ENCODE data around the gene CEP78.
"Not testable (repeated sequence)": the region's sequence is repeated elsewhere in the genome, so short reads cannot be mapped to it uniquely, and the experiment has no call there.

Gene CEP78

DNA sequence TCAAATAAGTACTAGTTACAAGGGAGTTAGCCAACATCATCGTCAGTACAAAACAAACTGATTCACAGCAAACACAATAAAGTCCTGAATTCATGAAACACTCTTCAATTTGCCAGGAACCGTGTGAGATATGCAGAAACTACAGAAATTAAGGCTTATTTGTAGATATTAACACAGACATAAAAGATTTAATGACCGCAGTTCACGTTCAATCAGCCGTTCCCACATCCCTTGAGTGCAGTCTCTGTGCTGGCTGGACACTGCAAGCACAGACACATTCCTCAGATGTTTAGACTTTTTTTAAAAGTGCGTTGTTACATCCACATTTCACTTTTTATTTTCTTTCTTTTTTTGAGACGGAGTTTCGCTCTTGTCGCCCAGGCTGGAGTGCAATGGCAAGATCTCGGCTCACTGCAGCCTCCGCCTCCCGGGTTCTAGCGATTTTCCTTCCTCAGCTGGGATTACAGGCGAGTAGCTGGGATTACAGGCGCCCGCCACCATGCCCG is 566 bp upstream of the CEP78 start:
- no peak for FAIRE-seq
- no peak for DNase-seq (ENCODE audit: low spot score)

DNA sequence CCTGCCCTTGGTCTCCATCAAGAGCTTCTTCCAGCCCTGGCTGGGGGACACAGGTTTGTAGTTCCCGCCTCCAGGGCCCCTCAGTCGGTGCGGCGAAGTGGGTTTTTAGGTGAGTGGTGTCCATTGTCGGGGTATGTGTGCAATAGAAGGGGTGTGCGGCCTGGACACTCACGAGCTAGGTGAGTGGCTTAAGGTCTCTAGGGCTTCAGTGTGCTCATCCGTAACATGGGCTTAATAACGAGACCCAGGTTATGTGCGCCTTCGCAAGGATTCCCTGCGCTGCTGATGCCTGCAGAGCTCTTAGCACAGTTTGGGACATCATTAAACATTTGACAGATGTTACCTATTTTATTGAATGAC is 656 bp downstream of the CEP78 start:
- DNase-seq (ENCODE audit: low spot score) (peak; percentile 27), FAIRE-seq (no peak)

DNA sequence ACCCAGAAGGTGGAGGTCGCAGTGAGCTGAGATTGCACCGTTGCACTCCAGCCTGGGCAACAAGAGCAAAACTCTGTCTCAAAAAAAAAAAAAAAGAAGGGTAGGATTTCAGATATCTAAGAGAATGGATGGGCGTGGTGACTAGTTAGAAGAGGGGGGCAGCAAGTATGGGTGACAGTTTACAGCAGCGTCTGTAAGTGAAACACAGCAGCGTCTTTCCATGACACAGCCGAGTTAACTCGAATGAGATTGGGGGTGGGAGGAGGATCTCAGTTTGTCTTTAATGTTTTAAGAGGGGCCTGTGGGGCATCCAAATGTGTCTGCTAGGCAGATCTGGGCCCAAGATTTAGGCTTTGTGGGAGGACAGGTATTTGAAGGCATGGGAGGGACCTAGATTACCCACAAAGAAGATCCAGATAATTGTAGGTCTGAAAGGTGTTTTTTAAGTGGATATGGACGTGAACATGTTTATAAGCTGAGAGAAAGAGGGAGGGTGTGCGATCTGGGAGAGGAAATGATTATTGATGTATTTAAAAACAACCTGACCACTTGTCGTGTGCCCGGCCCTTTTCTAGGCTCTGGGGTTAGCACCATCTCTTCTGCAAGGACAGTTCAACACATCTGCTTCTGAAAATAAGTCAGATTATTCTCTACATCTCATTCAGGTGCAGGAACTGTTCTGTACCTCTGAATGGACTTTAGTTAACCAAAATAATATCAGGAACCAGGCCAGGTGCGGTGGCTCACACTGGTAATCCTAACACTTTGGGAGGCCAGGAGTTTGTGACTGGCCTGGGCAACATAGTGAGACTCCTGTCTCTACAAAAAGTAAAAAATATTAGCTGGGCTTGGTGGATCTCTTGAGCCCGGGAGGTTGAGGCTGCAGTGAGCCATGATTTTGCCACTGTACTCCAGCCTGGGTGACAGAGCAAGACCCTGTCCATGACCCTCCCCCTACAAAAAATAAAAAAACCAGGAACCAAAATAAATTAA is 2.5 kb downstream of the CEP78 start:
- FAIRE-seq, result no peak

DNA sequence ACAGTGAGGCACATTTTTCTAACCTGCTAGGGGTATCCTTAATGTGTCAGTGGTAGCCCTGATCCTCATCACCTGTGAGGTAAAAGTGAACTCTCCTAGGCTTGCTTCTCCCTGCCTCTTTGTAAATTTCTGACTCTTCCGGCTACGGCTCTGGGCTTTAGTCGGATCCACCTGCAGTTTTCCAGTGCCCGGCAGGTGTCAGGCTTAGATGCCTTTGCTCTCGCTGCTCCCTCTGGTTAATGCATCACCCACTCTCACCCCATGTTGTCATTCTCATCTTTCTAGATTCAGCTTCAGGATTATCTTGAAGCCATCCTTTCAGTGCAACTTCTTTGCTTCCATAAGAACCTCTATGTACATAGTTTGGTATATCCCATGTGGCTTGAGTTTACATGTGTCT is 3.6 kb downstream of the CEP78 start:
- FAIRE-seq, result no peak
- peak; percentile 16 for DNase-seq (ENCODE audit: low spot score)

More for the DNA sequence above, 2.5 kb downstream of the CEP78 start:
- no peak for DNase-seq (ENCODE audit: low spot score)

DNA sequence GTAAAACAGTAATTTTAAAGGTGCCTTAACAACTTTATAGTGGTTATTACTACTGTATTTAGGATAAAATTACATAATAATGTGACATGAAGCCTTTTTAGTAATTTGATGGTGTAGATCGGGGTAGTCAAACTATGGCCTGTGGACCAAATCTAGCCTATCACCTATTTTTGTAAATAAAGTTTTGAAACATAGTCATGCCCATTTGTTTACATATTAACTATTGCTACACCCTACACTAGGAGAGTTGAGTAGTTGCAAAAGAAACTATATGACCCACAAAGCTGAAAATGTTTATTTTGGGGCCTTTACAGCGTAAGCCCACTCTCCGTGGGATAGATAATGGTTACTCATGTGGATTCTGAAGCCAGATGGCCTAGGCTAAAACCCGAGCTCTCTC is 6.2 kb downstream of the CEP78 start:
- DNase-seq (ENCODE audit: low spot score) (no peak), FAIRE-seq (no peak)

DNA sequence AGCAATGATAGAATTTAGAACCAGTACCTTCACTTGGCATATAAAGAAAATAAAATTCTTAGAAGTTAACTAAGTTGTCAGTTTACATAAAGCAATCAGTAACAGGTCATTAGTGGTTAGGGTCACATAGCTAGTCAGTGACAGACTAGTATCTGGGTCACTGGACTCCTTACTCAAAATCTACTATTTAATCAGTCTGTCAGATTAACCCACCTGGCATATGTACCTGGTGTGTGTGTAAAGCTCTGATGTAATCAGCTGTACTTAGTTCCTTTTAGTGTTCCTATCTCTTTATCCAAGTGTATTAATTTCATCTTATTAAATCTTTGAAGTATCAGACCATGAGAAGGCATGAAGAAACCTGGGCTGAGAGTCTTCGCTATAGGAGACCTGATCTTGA is 7.3 kb downstream of the CEP78 start:
- DNase-seq (ENCODE audit: low spot score) (no peak), FAIRE-seq (no peak)

DNA sequence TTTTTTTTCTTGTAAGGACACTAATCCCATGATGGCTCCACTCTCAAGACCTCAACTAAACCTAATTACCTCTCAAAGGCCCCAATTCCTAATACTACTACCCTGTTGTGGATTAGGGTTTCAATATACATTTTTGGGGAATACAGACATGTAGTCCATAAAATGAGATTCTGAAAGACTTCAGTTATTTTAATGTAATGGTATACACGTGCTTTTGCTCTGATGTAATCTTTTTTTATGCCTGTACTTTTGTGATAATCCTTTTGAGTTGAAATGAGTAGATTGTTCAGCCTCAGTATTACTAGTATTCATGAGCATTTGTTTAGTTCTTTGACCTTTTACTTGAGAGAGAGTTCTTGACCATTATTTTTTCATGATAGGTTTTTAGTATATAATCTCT is 9.5 kb downstream of the CEP78 start:
- no peak for FAIRE-seq
- no peak for DNase-seq (ENCODE audit: low spot score)

DNA sequence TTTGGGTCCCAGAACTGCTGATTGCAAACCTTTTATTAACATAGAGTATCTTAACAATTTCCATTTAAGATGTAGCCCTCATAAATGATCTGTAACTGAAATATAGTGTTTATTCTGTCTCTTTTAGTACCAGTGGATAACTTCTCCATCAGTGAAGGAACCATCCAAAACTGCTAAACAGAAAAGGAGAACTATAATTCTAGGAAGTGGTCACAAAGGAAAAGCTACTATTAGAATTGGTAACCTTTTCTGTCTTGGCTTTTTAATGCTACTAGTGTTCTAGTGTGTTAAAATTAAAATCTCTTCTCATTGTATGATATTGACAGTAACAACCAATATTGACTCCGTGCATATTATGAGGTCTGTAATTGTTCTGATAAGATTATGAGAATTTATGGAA is 12.8 kb downstream of the CEP78 start:
- DNase-seq (ENCODE audit: low spot score), result no peak
- FAIRE-seq, result no peak

DNA sequence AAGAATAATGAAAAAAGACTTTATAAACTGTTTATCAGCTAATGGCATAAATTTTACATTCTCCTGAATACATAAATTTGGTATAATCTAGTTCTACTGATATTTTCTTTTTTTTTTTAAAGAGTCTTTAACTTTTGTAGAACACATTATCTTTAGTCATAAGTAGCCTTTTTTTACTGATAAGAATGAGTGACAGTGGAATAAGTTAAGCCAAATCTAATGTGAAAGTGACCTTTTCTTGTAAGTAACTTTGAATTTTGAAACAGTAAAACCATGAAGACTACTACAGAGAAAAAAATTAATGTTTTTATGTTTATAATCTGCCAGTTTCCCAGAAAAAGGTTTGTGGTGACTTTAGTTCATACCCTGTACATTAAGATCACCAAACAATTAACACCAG is 13.7 kb downstream of the CEP78 start:
- no peak for FAIRE-seq
- no peak for DNase-seq (ENCODE audit: low spot score)

DNA sequence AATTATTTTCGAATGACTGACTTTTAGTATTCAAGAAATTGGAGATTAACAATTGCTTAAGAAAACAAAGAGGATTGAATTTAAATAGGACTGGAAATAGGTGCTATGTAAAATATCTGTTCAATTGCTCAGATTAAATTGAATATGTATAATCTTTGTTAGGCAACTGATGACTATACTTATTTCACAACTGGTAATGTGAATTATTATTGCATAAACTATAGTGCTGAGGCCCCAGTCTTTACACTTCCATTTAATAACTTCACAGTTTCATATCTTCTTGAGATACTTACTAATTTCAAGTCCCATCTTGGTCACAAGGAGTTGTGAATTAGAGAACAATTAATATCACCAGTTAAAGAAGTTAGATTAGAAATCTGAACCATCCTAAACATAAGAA is 16.7 kb downstream of the CEP78 start:
- FAIRE-seq, result no peak

DNA sequence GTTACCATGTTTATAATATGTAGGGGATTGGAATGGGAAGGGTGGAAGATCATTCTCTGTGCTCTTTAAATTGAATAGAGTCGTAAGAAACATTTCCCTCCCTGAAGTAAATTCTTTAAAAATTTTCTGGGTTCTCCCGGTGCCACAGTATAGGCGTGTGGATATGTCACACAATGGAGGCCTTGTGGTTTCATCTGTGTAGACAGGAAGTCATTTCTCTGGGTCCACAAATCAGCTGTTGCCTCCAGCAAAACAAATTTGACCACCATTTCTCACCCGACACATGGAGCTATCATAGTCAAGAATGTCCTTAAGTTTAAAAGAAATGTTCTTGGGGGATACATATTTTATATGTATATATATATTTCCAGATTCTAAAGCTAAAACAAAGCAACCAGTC is 17.4 kb downstream of the CEP78 start:
- FAIRE-seq (no peak), DNase-seq (ENCODE audit: low spot score) (no peak)

More for the DNA sequence above, 16.7 kb downstream of the CEP78 start:
- DNase-seq (ENCODE audit: low spot score), result no peak

DNA sequence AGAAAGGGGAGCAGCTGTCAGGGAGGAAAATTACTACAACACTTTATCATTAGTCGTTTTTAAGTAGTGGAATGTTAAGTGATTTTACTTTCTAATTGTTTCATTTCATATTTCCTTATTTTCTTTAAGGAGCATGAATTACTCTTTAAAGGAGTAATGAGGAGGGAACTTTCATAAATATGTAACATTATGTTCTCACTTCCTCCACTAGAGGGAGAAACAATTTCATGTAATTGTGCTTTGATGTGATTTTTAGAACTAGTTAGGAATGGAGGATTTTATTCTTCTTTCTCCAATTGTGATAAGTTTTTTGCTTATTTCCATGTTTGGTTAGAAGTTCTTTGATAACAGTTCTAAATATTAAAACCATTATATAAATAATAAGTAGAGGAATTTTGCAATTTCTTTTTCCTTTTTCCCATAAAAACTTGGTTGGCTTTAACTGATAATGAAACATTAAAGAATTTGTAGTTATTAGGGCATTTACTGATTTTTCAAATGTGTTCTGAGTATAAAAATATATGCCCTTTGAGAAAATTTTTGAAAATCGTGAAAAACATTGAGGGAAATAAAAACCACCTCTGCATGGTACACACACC is 25.6 kb downstream of the CEP78 start:
- no peak for FAIRE-seq
- DNase-seq (ENCODE audit: low spot score), result no peak

DNA sequence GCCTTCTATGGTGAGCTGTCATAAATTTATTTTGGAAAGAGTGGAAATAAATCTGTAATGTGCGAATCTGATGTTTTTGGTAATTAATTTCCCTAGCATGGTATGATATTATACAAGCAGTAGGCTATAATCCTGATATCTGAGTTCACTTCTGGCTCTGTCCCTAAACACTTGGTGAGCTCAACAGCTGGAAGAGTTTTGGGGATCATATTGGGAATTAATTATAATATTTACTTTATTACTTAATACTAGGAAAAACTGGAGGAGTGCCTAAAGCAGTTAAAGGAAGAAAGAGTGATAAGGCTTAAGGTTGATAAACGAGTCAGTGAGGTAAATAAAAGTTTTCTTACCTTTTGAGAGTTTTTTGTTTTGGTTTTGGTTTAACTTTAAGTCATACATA is 26.8 kb downstream of the CEP78 start:
- no peak for DNase-seq (ENCODE audit: low spot score)
- FAIRE-seq, result no peak

DNA sequence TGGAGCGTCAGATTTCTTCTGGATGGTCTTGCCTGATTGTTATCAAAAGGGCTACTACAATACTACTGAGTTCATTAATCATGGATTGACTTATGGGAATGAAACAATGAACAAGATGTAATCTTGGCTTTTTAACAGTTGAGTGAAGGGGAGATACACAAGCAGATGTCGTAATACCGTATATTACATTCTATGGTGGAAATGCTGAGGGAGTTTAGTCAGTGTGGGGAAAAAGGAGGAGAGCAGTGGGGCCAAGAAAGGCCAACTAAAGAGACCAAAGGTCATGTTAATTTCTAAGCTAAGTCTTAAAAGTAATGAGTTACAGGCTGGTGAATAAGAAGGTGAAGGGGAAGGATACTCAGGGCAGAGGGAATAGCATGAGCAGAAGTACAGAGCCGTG is 32.0 kb downstream of the CEP78 start:
- FAIRE-seq, result no peak
- DNase-seq (ENCODE audit: low spot score), result no peak

DNA sequence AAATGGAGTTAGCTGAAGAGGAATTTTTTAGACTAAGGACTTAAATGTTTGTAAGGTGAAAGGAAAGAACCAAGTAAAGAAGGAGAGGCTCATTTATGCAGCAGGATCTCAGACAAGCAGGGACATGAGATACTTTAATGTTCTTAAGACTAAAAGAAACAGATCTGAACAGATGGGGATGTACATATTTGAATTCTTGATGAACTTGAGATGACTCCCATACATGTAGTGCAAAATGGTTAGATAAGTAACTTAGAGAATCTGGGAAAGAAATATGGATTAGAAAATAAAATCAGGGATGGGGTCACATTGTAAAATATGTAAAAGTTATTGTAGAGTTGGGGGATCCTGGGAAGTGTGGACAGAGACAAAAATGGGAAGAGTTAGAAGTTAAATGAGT is 33.9 kb downstream of the CEP78 start:
- no peak for DNase-seq (ENCODE audit: low spot score)
- no peak for FAIRE-seq

DNA sequence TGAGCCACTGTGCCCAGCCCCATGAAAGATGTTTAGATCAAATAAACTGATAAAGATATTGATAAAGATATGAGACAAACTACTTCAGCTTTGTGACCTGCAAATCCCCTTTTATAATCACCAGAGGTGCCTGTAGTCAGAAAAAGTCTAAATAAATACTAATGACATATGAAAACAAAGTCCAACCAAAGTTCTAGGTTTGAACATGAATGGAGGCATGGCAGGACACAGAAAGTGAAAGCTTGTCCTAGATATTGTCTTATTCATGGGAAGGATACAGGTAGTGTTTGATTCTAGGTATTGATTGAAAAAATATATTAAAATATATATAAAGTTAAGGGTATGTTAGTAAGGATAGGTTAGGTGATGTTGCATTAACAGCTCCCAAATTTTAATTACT is 36.4 kb downstream of the CEP78 start:
- FAIRE-seq (no peak), DNase-seq (ENCODE audit: low spot score) (no peak)

DNA sequence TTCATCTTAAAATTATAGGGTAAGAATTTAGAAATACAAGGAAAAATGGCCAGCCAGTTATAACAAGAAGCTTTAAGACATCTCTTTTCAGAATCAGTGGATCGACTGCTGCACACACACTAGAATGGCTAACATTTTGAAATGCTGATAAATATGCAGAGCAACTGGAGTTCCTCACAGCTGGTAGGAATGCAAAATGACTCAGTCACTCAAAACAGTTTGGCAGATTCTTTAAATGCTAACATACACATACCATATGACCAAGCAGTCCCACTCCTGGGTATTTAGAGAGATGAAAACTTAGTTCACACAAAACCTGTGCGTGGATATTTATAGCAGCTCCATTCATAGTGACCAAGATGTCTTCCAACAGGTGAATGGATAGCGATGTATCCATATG is 37.9 kb downstream of the CEP78 start:
- no peak for FAIRE-seq
- no peak for DNase-seq (ENCODE audit: low spot score)

DNA sequence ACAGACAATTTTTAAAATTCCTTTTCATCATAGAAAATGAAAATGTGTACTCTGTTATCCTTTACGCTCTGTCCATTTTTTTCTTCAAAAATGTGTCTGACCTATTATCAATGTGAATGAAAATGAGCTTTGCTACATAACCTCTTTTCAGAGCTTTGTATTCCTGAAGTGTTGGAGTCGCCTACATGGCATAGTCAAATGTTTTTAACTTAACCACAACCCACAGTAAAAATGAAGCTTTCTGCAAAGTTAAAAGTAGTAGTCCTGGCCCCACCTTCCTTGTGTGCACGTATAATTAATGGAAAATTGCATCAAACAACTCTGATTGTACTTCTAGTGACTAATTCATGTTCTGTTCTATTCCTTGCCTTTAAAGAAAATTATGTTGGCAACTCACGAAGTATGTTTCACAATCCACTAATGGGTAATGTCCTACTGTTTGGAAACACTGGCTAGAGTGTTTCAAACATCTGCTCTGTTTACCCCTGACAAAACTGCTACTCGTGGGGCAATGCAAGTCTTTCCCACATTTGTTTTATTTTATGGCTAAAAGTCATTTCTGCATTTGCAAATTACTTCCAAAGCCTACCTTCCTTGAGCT is 42.4 kb downstream of the CEP78 start:
- FAIRE-seq (no peak), DNase-seq (ENCODE audit: low spot score) (no peak)

DNA sequence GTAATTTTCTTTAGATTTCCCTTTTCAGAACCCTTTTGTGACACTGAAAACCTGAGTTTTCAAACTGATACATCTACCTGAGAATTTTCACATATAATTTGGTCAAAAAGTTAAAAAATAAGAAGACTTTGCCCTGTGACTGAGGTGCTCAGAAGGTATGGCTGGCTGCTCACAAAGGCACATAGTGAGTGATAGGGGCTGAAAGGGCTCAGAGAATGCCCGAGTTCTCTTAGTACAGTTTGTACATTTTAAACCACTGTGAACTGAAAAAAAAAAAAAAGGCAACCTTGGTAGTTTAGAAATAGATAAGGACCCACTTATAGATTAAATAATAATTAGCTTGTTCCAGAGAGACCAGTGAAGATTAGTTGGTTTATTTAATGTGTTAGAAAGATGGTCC is 42.9 kb downstream of the CEP78 start:
- no peak for FAIRE-seq
- no peak for DNase-seq (ENCODE audit: low spot score)

DNA sequence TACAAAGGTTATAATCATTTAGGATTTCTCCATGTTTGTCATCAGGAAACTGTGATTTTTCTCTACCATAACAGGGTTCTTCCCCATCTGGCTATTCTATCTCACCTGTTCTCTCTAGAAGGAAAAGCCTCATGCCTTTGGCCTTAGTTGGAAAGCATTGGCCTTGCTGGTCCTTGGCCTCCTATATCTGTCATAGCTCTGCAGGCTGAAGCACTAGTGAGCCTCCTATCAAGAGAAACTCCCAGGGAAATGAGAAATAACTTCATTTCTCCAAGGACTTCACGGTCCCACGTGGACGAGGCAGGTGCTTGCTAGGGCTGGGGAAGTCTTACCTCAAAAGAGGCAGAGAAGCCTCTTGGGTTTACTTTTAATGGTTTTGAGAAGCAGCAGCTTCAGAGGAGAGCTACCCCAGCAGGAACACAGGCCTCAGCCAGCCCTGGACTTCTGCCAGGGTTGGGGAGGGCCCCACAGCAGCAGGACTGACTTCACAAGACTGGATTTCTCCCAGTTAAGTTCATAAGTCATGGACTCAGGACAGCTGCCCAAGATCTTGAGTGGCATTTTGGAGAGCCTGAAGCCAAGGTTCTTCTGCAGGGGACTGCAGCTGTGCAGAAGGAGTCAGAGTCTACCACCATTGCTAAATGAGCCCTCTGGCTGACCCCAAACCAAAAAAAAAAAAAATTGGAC is 45.2 kb downstream of the CEP78 start:
- DNase-seq (ENCODE audit: low spot score), result no peak
- FAIRE-seq, result no peak

DNA sequence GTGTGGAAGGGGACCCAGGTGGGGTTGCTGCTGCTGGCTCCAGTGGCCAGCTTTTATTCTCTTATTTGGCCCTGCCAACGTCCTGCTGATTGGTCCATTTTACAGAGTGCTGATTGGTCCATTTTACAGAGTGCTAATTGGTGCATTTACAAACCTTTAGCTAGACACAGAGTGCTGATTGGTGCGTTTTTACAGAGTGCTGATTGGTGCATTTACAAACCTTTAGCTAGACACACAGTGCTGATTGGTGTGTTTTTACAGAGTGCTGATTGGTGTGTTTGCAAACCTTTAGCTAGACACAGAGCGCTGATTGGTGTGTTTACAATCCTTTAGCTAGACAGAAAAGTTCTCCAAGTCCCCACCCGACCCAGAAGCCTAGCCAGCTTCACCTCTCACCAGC is 48.3 kb downstream of the CEP78 start:
- DNase-seq (ENCODE audit: low spot score); FAIRE-seq: not testable (repeated sequence)

DNA sequence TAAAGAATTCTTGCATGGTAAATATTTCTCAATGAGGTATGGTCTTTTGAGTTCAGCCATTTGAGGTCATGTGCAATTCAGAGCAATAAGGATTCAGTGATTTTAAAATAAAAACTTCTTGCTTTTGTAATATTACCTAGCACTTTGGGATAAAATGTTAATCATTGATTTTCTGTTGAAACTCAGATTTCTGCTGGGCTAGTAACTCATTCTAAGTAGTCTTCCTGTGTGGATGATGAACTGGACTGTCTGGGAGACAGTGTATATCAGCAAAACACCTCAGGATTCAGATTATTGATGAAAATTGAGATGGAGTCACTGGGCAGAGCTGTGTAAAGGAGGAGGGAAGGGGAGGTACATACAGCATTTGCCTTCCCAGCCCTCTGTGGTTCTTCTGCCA is 50.2 kb downstream of the CEP78 start:
- no peak for DNase-seq (ENCODE audit: low spot score)
- FAIRE-seq, result no peak

Measured in urothelium cell line (cell line).